ENCODE data around the gene SMG7.

SMG7 gene

DNA sequence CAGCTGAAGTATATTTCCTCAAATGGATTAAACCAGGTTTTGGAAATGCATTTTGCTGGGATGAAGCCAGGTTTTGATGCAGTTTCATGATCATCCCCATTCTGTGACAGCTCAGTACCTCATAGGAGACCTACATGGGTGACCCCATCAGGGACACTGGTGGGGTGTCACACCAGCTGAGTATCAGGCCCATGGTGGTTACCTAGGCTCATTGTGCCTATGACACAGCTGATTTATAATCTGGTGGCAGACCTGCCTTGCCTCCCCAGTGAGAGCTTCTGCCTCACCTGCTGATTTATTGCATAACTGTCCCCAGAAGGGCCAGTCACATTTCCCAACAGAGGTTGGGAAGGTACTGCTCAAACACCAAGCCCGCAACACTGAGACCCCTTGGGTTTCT is 114.2 kb downstream of the SMG7 start:
- TF ChIP-seq, protein P1, sequence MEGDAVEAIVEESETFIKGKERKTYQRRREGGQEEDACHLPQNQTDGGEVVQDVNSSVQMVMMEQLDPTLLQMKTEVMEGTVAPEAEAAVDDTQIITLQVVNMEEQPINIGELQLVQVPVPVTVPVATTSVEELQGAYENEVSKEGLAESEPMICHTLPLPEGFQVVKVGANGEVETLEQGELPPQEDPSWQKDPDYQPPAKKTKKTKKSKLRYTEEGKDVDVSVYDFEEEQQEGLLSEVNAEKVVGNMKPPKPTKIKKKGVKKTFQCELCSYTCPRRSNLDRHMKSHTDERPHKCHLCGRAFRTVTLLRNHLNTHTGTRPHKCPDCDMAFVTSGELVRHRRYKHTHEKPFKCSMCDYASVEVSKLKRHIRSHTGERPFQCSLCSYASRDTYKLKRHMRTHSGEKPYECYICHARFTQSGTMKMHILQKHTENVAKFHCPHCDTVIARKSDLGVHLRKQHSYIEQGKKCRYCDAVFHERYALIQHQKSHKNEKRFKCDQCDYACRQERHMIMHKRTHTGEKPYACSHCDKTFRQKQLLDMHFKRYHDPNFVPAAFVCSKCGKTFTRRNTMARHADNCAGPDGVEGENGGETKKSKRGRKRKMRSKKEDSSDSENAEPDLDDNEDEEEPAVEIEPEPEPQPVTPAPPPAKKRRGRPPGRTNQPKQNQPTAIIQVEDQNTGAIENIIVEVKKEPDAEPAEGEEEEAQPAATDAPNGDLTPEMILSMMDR (IDR thresholded peaks at IDR 0.05; ENCODE audit: insufficient read depth, low read length, poor library complexity, severe bottlenecking) = no peak
- DNase-seq (ENCODE audit: extremely low read depth, insufficient read length) = no peak
- H3K27me3 ChIP-seq (replicated peaks; ENCODE audit: control insufficient read depth, insufficient read depth, low read length) = no peaks in the 10 kb centered on the region
- H3K4me3 ChIP-seq (replicated peaks; ENCODE audit: low read depth, low read length) = no peak overlapping the region
- peaks cover 17% of the 10 kb centered on the region for H3K36me3 ChIP-seq (ENCODE audit: control insufficient read depth, insufficient read depth, low read length)

DNA sequence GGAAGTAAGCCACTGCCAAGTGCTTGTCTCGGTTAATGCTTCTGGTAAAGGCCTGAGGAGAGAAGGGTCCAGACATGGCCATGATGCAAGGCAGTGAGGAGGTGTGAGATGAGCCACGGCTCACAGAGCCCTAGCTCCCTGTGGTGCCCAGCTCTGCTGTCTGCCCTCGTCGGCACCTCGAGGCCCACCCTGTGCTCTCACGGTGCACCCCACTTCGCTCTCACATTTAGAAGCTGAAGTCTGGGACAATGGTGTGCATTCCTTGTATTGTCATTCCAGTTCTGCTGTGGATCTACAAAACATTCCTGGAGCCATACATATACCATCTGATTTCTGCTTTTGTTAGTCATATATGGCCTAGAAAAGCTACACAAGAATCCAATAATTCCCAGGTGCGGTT is 114.6 kb downstream of the SMG7 start:
- Histone ChIP-seq H3K36me3 (ENCODE audit: control insufficient read depth, insufficient read depth, low read length) (peaks cover 17% of the 10 kb centered on the region), H3K4me3 (replicated peaks; ENCODE audit: low read depth, low read length) (no peak overlapping the region), H3K27me3 (replicated peaks; ENCODE audit: control insufficient read depth, insufficient read depth, low read length) (no peaks in the 10 kb centered on the region)
- DNase-seq (ENCODE audit: extremely low read depth, insufficient read length) = no peak
- TF ChIP-seq, protein P1 (IDR thresholded peaks at IDR 0.05; ENCODE audit: insufficient read depth, low read length, poor library complexity, severe bottlenecking) = no peak

DNA sequence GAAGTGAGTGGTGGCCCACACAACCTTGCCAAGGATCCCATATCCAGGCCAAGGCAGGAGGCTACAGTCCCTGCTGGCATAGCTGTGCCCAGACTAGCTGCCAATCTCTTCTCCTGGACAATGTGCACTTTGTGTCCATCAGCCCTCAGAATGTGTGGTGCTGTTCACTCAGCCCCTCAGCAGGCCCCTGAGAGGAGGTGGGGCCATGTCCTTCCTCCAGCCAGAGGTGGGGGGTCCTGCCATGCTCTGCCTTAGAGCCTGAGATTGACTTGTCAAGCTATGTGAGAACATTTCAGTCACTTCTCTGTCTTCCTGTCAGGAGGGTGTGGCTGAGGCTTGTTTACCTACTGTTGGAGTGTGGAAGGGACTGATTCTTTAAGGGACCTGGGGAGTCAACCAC is 116.5 kb downstream of the SMG7 start:
- H3K4me3 ChIP-seq (replicated peaks; ENCODE audit: low read depth, low read length) = peak overlapping the region; percentile 72
- TF ChIP-seq, protein P1 (IDR thresholded peaks at IDR 0.05; ENCODE audit: insufficient read depth, low read length, poor library complexity, severe bottlenecking) = no peak
- no peaks in the 10 kb centered on the region for H3K27me3 ChIP-seq (replicated peaks; ENCODE audit: control insufficient read depth, insufficient read depth, low read length)
- DNase-seq (ENCODE audit: extremely low read depth, insufficient read length) = no peak
- peaks cover 9% of the 10 kb centered on the region for H3K36me3 ChIP-seq (ENCODE audit: control insufficient read depth, insufficient read depth, low read length)

DNA sequence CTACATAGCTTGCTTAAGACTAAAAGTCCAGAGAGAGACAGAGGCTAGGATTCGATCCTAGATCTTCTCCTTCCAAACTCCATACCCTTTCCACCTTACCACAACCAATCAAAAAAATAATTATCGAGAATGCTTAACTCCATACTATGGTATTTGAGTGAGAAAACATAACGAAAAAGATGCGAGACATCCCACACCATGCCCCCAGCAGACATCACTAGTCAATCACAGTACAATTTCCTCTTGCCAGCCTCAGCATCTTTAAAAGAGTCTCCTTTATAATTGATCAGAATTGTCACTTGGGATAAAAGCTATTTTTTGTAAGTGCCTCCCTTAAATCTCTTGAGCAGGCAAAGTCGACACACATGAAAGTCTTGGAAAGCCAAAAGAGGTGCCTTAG is 117.1 kb downstream of the SMG7 start:
- Histone ChIP-seq H3K4me3 (replicated peaks; ENCODE audit: low read depth, low read length) (peak overlapping the region; percentile 72), H3K36me3 (ENCODE audit: control insufficient read depth, insufficient read depth, low read length) (peaks cover 7% of the 10 kb centered on the region), H3K27me3 (replicated peaks; ENCODE audit: control insufficient read depth, insufficient read depth, low read length) (no peaks in the 10 kb centered on the region)
- TF ChIP-seq, protein P1 (IDR thresholded peaks at IDR 0.05; ENCODE audit: insufficient read depth, low read length, poor library complexity, severe bottlenecking) = no peak
- DNase-seq (ENCODE audit: extremely low read depth, insufficient read length) = no peak

DNA sequence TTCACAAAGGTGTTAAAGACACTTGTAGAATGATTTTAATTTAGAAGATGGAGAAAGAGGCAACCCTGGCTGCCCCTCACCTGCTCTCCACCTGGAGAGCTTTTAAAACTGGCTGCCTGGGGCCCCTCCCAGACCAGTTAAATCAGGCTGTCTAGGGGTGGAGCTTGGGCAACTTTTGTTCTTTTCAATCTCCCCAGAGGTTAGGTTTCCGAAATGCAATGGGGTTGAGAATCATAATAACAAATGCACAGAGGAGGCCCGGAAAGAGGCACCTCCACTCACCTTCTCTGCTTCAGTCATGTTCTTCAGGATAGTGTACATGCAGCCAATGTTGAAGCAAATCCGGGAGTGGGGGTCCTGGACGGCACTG is 117.6 kb downstream of the SMG7 start:
- DNase-seq (ENCODE audit: extremely low read depth, insufficient read length) = no peak
- Histone ChIP-seq H3K36me3 (ENCODE audit: control insufficient read depth, insufficient read depth, low read length) (peaks cover 7% of the 10 kb centered on the region), H3K4me3 (replicated peaks; ENCODE audit: low read depth, low read length) (peak overlapping the region; percentile 72), H3K27me3 (replicated peaks; ENCODE audit: control insufficient read depth, insufficient read depth, low read length) (no peaks in the 10 kb centered on the region)
- TF ChIP-seq, protein P1 (IDR thresholded peaks at IDR 0.05; ENCODE audit: insufficient read depth, low read length, poor library complexity, severe bottlenecking) = no peak
